Stimulated activated CD4-positive, alpha-beta T cell treated with anti-CD3 and anti-CD28 coated beads, Interleukin-4, amount 100 ng/mL, for 1 hour (primary cell): Measurements from ENCODE around the gene SLC39A3.

Experiments used
- DNase-seq: peaks from one replicate; pipeline ENCODE4 v3.0.0-alpha.2; 2020

SLC39A3 gene, protein sequence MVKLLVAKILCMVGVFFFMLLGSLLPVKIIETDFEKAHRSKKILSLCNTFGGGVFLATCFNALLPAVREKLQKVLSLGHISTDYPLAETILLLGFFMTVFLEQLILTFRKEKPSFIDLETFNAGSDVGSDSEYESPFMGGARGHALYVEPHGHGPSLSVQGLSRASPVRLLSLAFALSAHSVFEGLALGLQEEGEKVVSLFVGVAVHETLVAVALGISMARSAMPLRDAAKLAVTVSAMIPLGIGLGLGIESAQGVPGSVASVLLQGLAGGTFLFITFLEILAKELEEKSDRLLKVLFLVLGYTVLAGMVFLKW

DNA sequence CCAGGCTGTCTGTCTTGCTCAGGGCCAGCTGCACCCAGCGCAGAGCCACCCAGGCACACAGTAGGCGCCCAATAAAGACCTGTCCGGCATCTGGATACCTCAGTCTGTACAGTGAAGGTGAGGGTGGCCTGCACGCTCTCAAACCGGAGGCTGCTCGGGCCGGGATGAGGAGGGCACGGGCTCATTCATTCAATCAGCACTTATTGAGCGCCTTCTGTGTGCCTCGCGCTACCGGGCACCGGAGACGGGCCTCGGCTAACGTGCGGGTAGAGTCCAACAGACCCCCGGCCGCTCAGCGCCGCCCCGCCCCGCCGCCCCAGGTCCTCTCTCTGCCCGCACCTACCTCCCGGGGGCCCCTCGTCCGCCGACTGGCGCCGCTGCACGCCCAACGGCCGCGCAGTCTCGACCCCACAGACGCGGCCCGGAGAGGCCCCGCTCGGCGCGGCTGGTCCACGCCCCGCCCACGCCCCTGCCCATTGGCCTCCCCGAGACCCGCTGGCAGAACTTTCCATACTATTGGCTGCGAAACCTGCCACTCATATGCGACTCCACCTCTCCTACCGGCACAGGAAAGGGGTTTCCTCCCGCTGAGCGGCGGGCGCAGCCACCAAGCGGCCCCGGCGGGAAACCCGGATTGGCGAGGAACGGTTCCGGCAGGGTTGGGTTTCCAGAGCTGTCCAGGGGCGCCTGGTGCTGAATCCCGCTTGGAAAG, at the start of gene SLC39A3:
SLC39A3 (minus strand) TSS at position 416 of the 712 bp plus-strand sequence. CDS start 2,760 bp downstream, outside the sequence.
- peak; percentile 99 for DNase-seq

DNA sequence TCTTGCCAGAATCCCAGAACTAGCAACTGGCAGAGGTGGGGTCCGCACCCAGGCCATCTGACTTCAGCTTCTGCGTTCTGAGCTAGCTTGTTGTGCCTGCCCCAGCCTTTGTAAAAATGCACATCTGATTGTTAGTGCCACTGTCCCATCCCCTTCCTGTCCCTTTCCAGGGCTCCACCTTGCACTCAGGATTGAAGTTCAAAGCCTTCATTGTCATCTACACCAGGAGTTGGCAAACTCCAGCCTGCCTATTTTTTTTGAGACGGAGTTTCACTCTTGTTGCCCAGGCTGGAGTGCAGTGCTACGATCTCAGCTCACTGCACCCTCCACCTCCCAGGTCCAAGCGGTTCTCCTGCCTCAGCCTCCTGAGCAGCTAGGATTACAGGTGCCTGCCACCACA, 48.4 kb upstream of the SLC39A3 start:
- no peak for DNase-seq

- DNase-seq = no peak
Measured at GRCh38 chr19:2787115-2787514, 47.3 kb upstream of the SLC39A3 start.

DNA sequence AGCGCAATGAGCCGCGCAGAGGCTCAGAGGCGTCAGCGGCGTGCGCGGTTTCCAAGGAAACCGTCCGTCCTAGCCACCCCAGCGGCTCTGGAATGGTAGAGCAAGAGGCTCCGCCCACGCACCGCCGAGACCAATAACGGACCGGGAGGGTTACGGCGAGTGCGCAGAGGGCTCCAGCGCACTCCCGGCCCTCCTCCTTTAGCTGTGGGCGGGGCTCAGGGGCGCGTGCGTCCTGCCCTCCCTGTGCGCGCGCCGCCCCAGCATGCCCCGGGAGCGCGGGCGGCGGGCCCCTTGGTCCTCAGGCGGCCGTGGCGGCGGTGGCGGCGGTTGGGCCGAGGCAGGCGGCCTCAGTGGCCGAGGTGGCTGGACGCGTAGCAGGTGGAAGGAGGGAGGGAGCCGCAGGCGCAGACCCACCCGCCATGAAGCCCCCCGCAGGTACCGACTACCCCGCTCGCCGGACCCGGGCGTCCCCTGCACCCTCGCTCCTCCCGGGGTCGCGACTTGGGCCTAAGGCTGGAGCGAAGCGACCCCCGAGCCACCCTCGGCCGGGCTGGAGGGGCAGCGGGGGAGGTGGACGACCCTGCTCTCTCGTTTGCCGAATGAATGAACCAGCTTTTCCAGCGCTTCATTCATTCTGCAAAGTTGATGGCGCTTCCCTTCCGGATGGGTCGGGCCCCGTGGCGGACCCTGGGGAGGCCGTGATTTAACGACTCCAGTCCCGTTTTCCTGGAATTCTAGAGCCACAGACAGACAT, 45.6 kb upstream of the SLC39A3 start, which contains the start of gene THOP1:
THOP1 (plus strand) TSS at position 260 of the 754 bp plus-strand sequence; CDS start at position 420, 160 bp downstream.
- peak; percentile 100 for DNase-seq

GRCh38 chr19:2783781-2784145, 43.9 kb upstream of the SLC39A3 start:
- DNase-seq = no peak

DNA sequence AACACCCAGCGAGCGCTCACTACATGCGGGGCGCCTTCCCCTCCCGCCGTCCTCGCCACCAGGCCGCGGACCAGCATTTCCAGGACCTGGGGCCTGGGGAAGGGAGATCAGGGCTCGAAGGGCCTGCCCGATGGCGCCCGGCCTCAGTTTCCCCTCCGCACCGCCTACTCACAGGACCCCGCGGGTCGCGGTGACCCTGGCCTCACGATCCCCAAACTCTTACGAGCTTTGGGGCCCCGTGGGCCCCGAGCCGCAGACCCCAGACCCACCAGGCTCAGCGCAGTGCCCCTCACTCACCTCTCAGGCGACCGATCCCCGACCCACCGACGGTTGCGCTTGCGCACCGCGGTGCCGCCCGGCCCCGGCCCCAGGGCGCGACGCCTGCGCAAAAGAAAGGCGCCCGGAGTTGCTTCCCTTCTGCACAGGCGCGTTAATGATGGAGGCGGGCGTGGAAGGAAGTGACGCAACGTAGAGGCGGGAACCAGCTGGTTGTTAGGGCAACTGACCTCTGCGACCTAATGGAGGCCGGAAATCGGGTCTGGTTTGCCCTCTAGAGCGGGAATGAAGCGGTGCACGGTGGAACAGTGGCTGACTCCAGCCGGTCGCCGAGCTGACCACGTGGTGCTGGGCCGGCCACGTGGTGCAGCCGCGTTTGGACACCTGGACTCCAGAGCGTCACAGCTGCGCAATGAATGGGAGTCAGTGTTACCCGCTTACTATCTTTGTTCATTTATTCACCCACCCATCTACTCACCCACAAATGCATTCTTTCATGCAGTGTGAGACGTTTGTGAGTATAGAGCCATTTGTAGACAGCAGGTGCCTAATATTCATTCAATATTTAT, 43.3 kb upstream of the SLC39A3 start, which contains the start of gene SGTA:
SGTA (minus strand) TSS at position 338 of the 845 bp plus-strand sequence. CDS start 14,205 bp downstream, outside the sequence.
- peak; percentile 94 for DNase-seq

DNA sequence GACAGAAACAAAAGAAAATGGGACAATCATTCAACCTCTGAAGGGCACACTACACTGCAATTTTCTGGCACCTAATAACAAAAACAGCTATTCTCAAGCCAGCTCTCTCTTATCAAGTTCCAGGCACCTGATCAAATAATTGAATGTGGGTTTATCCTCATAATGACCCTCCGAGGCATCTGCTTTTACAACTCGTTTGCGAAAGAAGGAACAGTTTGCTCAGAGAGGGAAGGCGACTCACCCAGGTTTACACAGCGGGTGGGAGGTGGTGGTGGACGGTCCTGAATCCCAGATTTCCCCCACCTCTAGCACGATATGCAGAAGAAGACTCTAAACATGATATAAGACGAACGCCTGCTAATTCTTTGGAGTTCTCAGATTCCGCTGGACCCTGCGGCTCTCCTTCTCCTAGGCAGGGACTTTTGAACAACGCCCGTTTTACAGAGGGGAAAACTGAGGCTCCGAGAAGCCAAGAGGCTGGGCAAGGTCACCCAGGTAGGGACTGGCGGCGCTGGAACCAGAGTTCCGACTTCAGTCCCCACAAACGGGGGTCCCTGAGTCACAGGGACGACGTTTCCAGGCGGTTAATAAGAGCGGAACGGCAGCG, 42.6 kb upstream of the SLC39A3 start:
- DNase-seq = no peak

DNA sequence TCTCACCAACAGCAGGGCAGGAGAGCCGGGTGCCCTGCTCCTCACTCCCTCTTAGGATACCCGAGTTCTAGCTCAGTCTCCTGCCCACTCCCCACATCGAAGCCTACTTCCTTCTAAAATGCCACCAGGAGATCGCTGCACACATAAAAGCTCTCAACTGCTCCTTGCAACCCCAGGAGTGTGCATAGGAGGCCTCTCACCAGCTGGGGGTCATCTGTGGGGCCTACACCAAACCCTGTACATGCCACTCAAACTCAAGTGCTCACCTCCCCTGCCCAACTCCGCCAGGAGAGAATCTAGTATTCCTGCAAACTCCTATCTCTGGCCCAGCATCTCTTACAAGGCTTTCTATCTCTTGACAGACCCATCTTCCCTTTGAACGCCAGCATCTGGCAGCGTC, 40.5 kb upstream of the SLC39A3 start:
- no peak for DNase-seq

GRCh38 chr19:2779121-2779740, 39.4 kb upstream of the SLC39A3 start:
- no peak for DNase-seq

GRCh38 chr19:2777952-2778683, 38.3 kb upstream of the SLC39A3 start:
- no peak for DNase-seq

GRCh38 chr19:2775556-2776430, 36.0 kb upstream of the SLC39A3 start:
- DNase-seq = peak; percentile 64

DNA sequence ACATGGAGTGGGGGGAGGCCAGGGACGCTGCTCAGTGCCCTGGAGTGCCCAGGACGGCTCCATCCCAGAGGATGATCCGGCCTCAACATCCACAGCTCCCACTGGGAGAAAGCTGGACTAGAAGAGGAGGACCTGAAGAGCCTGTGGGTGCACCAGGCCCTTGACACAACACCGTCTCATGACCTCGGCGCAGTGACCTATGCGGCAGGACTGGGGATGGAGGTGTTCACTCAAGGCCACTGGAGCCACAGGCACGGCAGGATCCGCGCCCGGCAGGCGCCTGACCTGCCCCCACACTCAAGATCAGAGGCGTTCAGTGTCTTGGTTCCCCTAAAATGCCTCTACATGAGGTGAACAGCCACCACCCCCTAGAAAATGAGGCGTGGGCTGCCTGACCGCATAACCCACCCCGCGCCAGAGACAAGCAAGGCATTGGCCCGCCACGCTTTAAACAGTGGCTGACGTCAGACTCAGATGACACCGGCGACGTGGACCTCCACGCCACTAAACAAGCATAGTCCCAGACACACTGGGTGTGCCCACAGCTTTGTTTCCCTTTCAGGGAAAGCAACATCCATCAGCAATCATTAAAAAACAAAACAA, 35.2 kb upstream of the SLC39A3 start:
- no peak for DNase-seq

GRCh38 chr19:2774083-2774679, 34.4 kb upstream of the SLC39A3 start:
- no peak for DNase-seq

DNA sequence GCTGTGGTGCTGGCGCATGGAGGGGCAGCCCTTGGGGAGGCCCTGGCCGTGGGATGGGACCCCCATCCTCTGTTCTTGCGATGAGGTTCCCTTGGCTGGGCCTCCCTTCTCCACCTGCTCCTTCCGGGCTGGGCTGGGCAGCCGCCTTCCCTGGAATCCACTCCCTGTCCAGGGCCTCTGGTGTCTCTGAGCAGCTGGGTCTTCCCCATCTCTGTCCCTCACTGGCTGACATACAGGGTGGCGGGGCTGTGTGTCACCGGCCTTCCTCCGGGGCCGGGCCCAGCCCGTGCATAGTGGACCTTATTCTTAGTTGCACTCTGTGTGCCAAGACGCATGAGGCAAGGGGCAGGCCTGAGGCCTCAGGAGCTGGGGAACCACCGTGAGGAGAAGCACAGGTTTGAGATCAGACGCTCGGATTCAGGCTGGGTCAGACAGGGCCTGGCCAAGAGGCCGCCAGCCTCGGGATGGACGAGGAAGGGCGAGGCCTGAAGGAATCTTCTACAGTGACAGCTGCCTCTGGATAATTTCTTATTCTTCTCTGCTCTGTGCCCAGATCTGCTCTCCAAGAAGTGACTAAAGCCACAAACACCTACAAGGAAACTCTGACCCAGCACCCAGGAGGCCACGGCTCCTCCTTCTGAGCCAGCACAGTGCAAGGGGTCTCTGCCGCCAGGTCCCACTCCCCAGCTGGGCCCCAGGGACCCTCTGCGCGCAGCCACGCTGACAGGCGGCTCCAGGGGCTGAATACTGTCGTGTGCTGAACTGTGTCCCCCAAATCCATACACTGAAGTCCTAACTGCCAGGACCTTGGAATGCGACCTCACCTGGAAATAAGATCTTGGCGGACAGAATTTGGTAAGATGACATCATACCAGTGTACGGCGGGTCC, 32.2 kb upstream of the SLC39A3 start:
- DNase-seq = no peak

- no peak for DNase-seq
Measured at GRCh38 chr19:2770055-2771013, 30.5 kb upstream of the SLC39A3 start.

GRCh38 chr19:2769218-2769617, 29.4 kb upstream of the SLC39A3 start:
- no peak for DNase-seq
